Memory B cell (primary cell): Measurements from ENCODE around the gene FBXL19.

ENCODE experiments used
- ATAC-seq: fragments of 150-1000 bp; cut with Tn5 transposase; 2 replicates; pipeline ENCODE4 v1.10.0; 2021; ENCODE audit warnings: low read depth, mild to moderate bottlenecking, moderate library complexity
- DNase-seq, 2 donors: peaks; one replicate each; pipeline ENCODE4 v3.0.0; 2022; ENCODE audit warnings: low spot score in 2 of 2
- H3K27ac Mint-ChIP-seq: one replicate; pipeline ENCODE4 v1.8.0; 2022; ENCODE audit warnings: mild to moderate bottlenecking, moderate library complexity, mixed read lengths
- H3K27me3 Mint-ChIP-seq: one replicate; pipeline ENCODE4 v1.8.0; 2022; ENCODE audit warnings: mixed read lengths
- H3K36me3 Mint-ChIP-seq: one replicate; pipeline ENCODE4 v1.8.0; 2022; ENCODE audit warnings: mild to moderate bottlenecking, mixed read lengths
- H3K4me1 Mint-ChIP-seq: one replicate; pipeline ENCODE4 v1.8.0; 2022; ENCODE audit warnings: mixed read lengths
- H3K4me3 Mint-ChIP-seq: one replicate; pipeline ENCODE4 v1.8.0; 2022; ENCODE audit warnings: mild to moderate bottlenecking, moderate library complexity, mixed read lengths
- H3K9me3 Mint-ChIP-seq: one replicate; pipeline ENCODE4 v1.8.0; 2022; ENCODE audit warnings: mixed read lengths

FBXL19 gene

GRCh38 chr16:30901201-30902028 is 22.0 kb upstream of the FBXL19 start:
- H3K36me3 Mint-ChIP-seq = no peaks in the 10 kb centered on the region
- DNase-seq = no peak

GRCh38 chr16:30902029-30902972 is 21.1 kb upstream of the FBXL19 start:
- ATAC-seq = peak; percentile 69

More at GRCh38 chr16:30901201-30902028, 22.0 kb upstream of the FBXL19 start:
- ATAC-seq = no peak
- Mint-ChIP-seq H3K27me3 (no peaks in the 10 kb centered on the region), H3K9me3 (peaks cover 2% of the 10 kb centered on the region), H3K27ac (no peak overlapping the region), H3K4me3 (peak overlapping the region; percentile 71), H3K4me1 (peaks cover 28% of the 10 kb centered on the region)

DNA sequence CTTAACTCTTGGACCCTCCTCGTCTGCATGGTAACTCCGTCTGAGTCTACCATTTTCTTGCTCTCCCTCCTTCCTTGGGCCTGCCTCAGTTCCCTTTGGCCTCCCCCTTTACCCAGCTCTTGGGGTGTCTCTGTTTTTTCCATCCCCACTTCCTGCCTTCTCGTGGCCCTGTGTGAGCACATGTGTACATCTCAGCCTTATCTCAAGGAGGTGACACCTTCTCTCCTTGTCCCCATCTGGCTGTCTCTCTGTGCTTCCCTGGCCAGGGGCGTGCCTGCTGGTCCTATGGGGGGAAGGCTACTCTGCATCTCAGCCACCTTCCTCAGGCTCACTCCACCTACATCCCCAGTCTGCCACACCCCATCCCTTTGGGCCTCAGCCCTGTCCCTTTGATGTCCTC is 20.4 kb upstream of the FBXL19 start:
- Mint-ChIP-seq H3K27me3 (no peaks in the 10 kb centered on the region), H3K4me1 (peaks cover 17% of the 10 kb centered on the region), H3K27ac (peak overlapping the region; percentile 79), H3K36me3 (no peaks in the 10 kb centered on the region), H3K4me3 (peak overlapping the region; percentile 97), H3K9me3 (peaks cover 2% of the 10 kb centered on the region)
- ATAC-seq (no peak), DNase-seq (no peak)

More at GRCh38 chr16:30902029-30902972, 21.1 kb upstream of the FBXL19 start:
- Mint-ChIP-seq H3K4me3 (peak overlapping the region; percentile 97), H3K9me3 (peaks cover 2% of the 10 kb centered on the region), H3K36me3 (no peaks in the 10 kb centered on the region), H3K27ac (peak overlapping the region; percentile 79), H3K27me3 (no peaks in the 10 kb centered on the region), H3K4me1 (peaks cover 20% of the 10 kb centered on the region)
- peak in 1 of 2 donors; percentile 65 for DNase-seq

GRCh38 chr16:30903596-30903995 is 19.8 kb upstream of the FBXL19 start:
- DNase-seq (no peak), ATAC-seq (no peak)
- Mint-ChIP-seq H3K27me3 (no peaks in the 10 kb centered on the region), H3K36me3 (no peaks in the 10 kb centered on the region), H3K27ac (no peak overlapping the region), H3K4me1 (peaks cover 17% of the 10 kb centered on the region), H3K9me3 (peaks cover 2% of the 10 kb centered on the region), H3K4me3 (no peak overlapping the region)

GRCh38 chr16:30904114-30904780 is 19.1 kb upstream of the FBXL19 start:
- no peak overlapping the region for H3K4me3 Mint-ChIP-seq
- ATAC-seq = peak; percentile 58
- no peak overlapping the region for H3K27ac Mint-ChIP-seq
- H3K27me3 Mint-ChIP-seq = peaks cover 1% of the 10 kb centered on the region
- no peak for DNase-seq
- H3K9me3 Mint-ChIP-seq = peaks cover 2% of the 10 kb centered on the region
- H3K36me3 Mint-ChIP-seq = no peaks in the 10 kb centered on the region
- peaks cover 17% of the 10 kb centered on the region for H3K4me1 Mint-ChIP-seq

DNA sequence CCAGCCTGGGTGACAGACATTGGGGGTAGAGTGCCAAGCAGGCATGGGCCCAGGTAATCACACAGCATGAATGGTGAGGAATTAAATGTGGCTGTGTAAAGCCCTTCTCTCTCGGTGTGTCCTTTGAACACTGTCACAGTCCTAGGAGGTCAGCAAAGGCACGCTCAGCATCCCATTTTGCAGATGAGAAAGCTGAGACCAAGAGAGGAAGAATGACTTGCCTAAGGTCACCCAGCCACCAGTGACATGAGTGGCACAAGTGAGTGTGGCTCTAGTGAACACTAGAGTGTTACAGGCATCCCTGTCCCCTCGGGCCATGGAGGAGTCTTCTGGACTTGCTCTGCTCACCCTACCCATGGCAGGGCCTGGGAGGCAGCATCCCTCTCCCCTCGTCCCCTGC is 16.3 kb upstream of the FBXL19 start:
- H3K27me3 Mint-ChIP-seq = peaks cover 1% of the 10 kb centered on the region
- no peak for ATAC-seq
- H3K4me1 Mint-ChIP-seq = peaks cover 12% of the 10 kb centered on the region
- H3K9me3 Mint-ChIP-seq = peaks cover 2% of the 10 kb centered on the region
- no peak for DNase-seq
- H3K27ac Mint-ChIP-seq = no peak overlapping the region
- H3K4me3 Mint-ChIP-seq = no peak overlapping the region
- no peaks in the 10 kb centered on the region for H3K36me3 Mint-ChIP-seq

GRCh38 chr16:30910427-30911029 is 12.8 kb upstream of the FBXL19 start:
- Mint-ChIP-seq H3K4me3 (no peak overlapping the region), H3K9me3 (no peaks in the 10 kb centered on the region), H3K27ac (no peak overlapping the region), H3K4me1 (peaks cover 5% of the 10 kb centered on the region), H3K36me3 (no peaks in the 10 kb centered on the region), H3K27me3 (peaks cover 1% of the 10 kb centered on the region)
- ATAC-seq (no peak), DNase-seq (no peak)

DNA sequence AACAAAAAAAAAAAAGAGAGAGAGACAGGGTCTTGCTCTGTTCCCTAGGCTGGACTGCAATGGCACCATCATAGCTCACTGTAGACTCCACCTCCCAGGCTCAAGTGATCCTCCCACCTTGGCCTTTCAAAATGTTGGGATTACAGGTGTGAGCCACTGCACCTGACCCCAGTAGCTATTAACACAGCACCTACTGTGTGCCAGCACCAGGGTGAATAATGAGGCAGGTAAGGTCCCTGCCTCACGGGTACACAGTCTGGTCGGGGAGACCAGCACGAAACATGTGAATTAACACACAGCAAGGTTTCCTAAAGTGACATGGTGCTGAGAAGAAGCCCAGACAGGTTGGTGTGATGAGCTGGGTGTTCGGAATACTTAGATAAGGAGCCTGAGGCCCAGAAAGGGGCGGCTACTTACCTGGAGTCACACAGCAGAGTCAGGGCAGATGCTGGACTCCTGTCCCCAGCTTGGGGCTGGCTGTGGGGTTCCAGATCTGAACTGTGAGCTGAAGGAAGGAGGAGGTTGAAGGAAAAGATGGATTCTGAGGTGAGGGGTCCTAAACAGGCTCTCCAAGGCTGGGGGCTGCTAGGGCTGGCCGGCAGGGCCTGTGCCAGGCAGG is 10.5 kb upstream of the FBXL19 start:
- no peaks in the 10 kb centered on the region for H3K9me3 Mint-ChIP-seq
- no peak for ATAC-seq
- peaks cover 5% of the 10 kb centered on the region for H3K4me1 Mint-ChIP-seq
- H3K27ac Mint-ChIP-seq = no peak overlapping the region
- H3K27me3 Mint-ChIP-seq = peaks cover 1% of the 10 kb centered on the region
- H3K4me3 Mint-ChIP-seq = no peak overlapping the region
- H3K36me3 Mint-ChIP-seq = no peaks in the 10 kb centered on the region
- no peak for DNase-seq

DNA sequence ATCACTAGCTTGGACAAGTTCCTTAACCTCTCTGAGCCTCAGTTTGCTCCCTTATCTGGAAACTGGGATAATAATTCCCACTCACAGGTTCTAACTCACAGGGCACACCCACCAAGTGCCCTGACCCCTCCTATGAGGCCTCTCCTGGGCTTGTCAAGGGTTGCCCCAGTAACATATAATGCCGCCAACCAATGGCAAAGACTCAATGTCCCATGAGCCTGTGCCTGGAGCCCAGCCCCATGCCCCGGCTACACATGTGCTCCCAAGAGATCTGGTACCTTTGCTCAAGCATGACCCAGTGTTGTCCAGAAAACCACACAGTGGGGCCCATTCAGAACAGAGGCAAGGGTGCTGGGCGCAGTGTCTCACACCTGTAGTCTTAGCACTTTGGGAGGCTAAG is 8.5 kb upstream of the FBXL19 start:
- Mint-ChIP-seq H3K9me3 (no peaks in the 10 kb centered on the region), H3K36me3 (peaks cover 2% of the 10 kb centered on the region)

GRCh38 chr16:30918614-30919013 is 4.8 kb upstream of the FBXL19 start:
- DNase-seq (no peak), ATAC-seq (no peak)
- Mint-ChIP-seq H3K4me3 (no peak overlapping the region), H3K27ac (no peak overlapping the region), H3K36me3 (peaks cover 2% of the 10 kb centered on the region), H3K27me3 (no peaks in the 10 kb centered on the region), H3K4me1 (peaks cover 14% of the 10 kb centered on the region), H3K9me3 (no peaks in the 10 kb centered on the region)

More for the DNA sequence above, 8.5 kb upstream of the FBXL19 start:
- no peak for DNase-seq
- ATAC-seq = no peak
- H3K27me3 Mint-ChIP-seq = no peaks in the 10 kb centered on the region
- H3K4me1 Mint-ChIP-seq = peaks cover 9% of the 10 kb centered on the region
- no peak overlapping the region for H3K4me3 Mint-ChIP-seq
- H3K27ac Mint-ChIP-seq = no peak overlapping the region

DNA sequence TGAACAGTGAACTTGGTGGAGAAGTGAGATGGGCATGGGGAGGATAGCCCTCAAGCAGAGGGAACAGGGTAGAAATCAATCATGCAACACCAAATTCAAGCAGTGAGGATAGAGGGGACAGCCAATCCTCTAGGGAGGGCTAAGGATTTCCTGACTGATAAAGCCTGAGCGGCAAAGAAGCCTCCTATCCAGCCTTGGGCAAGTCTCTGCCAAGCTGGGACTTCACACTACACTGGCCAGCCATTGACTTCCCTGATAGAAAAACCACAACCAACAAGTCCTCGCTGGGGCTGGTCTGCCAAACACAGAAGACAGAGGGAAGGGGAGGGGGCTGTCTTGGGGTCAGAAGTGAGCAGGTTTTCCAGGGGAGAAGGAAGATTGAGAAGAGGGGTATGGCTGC is 2.5 kb upstream of the FBXL19 start:
- H3K27ac Mint-ChIP-seq = no peak overlapping the region
- no peak for ATAC-seq
- H3K9me3 Mint-ChIP-seq = no peaks in the 10 kb centered on the region
- peaks cover 2% of the 10 kb centered on the region for H3K36me3 Mint-ChIP-seq
- peak overlapping the region; percentile 45 for H3K4me3 Mint-ChIP-seq
- peaks cover 19% of the 10 kb centered on the region for H3K4me1 Mint-ChIP-seq
- DNase-seq = no peak
- no peaks in the 10 kb centered on the region for H3K27me3 Mint-ChIP-seq

- Mint-ChIP-seq H3K4me3 (peak overlapping the region; percentile 99), H3K27me3 (no peaks in the 10 kb centered on the region), H3K4me1 (peaks cover 23% of the 10 kb centered on the region), H3K9me3 (no peaks in the 10 kb centered on the region), H3K36me3 (peaks cover 3% of the 10 kb centered on the region), H3K27ac (peak overlapping the region; percentile 99)
- ATAC-seq = no peak
- DNase-seq = no peak
Measured at GRCh38 chr16:30921459-30921747, 2.0 kb upstream of the FBXL19 start.

DNA sequence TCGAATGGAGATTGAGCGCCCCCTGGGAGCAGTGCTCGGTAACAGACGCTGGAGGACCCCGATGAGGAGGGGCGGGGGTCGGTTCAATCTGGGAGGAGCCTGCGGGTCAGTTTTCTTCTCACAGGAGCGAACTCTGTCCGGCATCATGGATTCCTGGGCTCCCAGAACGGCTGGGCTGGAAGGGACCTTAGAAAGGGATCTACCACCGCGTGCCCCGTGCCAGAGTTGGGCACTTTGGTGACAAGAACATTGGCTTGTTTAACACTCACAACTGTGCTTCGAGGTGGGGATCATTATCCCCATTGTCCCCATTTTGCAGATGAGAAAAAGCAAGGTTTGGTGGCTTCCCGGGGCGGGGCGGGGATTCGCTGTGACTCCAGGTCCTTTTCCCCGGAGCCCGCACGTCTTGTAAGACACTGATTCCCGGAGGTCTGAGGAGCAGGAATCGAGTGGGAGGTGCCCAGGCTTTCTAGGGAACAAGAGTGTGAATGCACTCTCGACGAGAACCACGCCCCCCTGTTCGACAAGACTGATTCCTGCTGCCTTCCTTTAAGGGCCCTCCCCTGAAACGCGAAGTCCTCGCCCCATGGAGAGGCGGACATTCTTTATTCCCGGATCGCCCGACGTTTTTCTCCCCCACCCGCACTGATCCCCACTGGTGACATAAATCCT is 1.5 kb upstream of the FBXL19 start:
- no peaks in the 10 kb centered on the region for H3K9me3 Mint-ChIP-seq
- peak overlapping the region; percentile 99 for H3K4me3 Mint-ChIP-seq
- H3K27ac Mint-ChIP-seq = peak overlapping the region; percentile 99
- no peaks in the 10 kb centered on the region for H3K27me3 Mint-ChIP-seq
- DNase-seq = peak; percentile 87 to 89
- peak; percentile 9 for ATAC-seq
- peaks cover 27% of the 10 kb centered on the region for H3K4me1 Mint-ChIP-seq
- H3K36me3 Mint-ChIP-seq = peaks cover 7% of the 10 kb centered on the region
